HepG2 (cell line): Measurements from ENCODE around the gene XAB2. TPM values are rescaled to one million over a fixed set of nuclear protein-coding genes. Genes with fewer than 3 reads are reported as not detected.

Source experiments
- ARID2 ChIP-seq: sonication (generic); formaldehyde crosslinking; IDR thresholded peaks from 2 replicates; pipeline ENCODE4 v1.8.1; 2022; ENCODE audit warnings: mild to moderate bottlenecking, missing genetic modification reagents, borderline replicate concordance
- DNMT3B ChIP-seq: conservative IDR thresholded peaks from 2 replicates; pipeline ENCODE4 v1.6.1; 2016; ENCODE audit warnings: missing biosample characterization, control low read depth
- DR1 ChIP-seq: sonication (generic); formaldehyde crosslinking; IDR thresholded peaks from 2 replicates; pipeline ENCODE4 v1.8.0; 2021; ENCODE audit warnings: mild to moderate bottlenecking, missing genetic modification reagents, inconsistent platforms
- GLI4 ChIP-seq: sonication (generic); formaldehyde crosslinking; IDR thresholded peaks from 2 replicates; pipeline ENCODE4 v1.5.1; 2020; ENCODE audit warnings: missing genetic modification reagents, mild to moderate bottlenecking, moderate library complexity, borderline replicate concordance
- GPN1 ChIP-seq: sonication (generic); formaldehyde crosslinking; IDR thresholded peaks from 2 replicates; pipeline ENCODE4 v1.5.1; 2020; ENCODE audit warnings: missing genetic modification reagents, borderline replicate concordance
- HMGXB4 ChIP-seq, 2 experiments: sonication (generic) in 1 of 2; formaldehyde crosslinking in 1 of 2; IDR thresholded peaks; 2 replicates each; pipeline versions ENCODE4 v1.4.0 to v1.6.1; 2018 to 2020; ENCODE audit warnings: missing genetic modification reagents in 2 of 2, borderline replicate concordance in 1 of 2, low read depth in 1 of 2, mild to moderate bottlenecking in 1 of 2, missing biosample characterization in 1 of 2
- IRF2 ChIP-seq: IDR thresholded peaks from 2 replicates; pipeline ENCODE4 v1.6.1; 2018; ENCODE audit warnings: missing genetic modification reagents, missing compliant biosample characterization
- JUND ChIP-seq: sonication (generic); formaldehyde crosslinking; IDR thresholded peaks from 2 replicates; pipeline ENCODE4 v1.8.0; 2022; ENCODE audit warnings: mild to moderate bottlenecking, missing genetic modification reagents
- NFYB ChIP-seq: sonication (generic); formaldehyde crosslinking; IDR thresholded peaks from 2 replicates; pipeline ENCODE4 v1.4.0; 2020; ENCODE audit warnings: missing genetic modification reagents
- NPAS2 ChIP-seq: sonication (generic); formaldehyde crosslinking; IDR thresholded peaks from 2 replicates; pipeline ENCODE4 v1.8.0; 2022; ENCODE audit warnings: mild to moderate bottlenecking, missing genetic modification reagents, borderline replicate concordance
- POGZ ChIP-seq: sonication (generic); formaldehyde crosslinking; IDR thresholded peaks from 2 replicates; pipeline ENCODE4 v1.4.0; 2020; ENCODE audit warnings: mild to moderate bottlenecking, missing genetic modification reagents
- SCMH1 ChIP-seq: sonication (generic); formaldehyde crosslinking; IDR thresholded peaks from 2 replicates; pipeline ENCODE4 v1.9.0; 2021; ENCODE audit warnings: missing genetic modification reagents, mild to moderate bottlenecking, borderline replicate concordance
- SRY ChIP-seq: sonication (generic); formaldehyde crosslinking; IDR thresholded peaks from 2 replicates; pipeline ENCODE4 v1.8.0; 2022; ENCODE audit warnings: mild to moderate bottlenecking, missing genetic modification reagents
- ZC3H13 ChIP-seq: sonication (generic); formaldehyde crosslinking; IDR thresholded peaks from 2 replicates; pipeline ENCODE4 v1.8.1; 2023; ENCODE audit warnings: mild to moderate bottlenecking, missing genetic modification reagents, moderate library complexity
- ZFP36 ChIP-seq: fragments of 150-350 bp; IDR thresholded peaks from 2 replicates; pipeline ENCODE4 v1.6.1; 2018; ENCODE audit warnings: borderline replicate concordance, low read length, low read depth; ENCODE audit not compliant: partially characterized antibody
- ZKSCAN5 ChIP-seq: sonication (generic); formaldehyde crosslinking; IDR thresholded peaks from 2 replicates; pipeline ENCODE4 v1.5.1; 2020; ENCODE audit warnings: mild to moderate bottlenecking, missing genetic modification reagents
- ZMYM4 ChIP-seq: sonication (generic); formaldehyde crosslinking; IDR thresholded peaks from 2 replicates; pipeline ENCODE4 v1.8.1; 2023; ENCODE audit warnings: mild to moderate bottlenecking, missing genetic modification reagents
- ZNF232 ChIP-seq: sonication (generic); formaldehyde crosslinking; IDR thresholded peaks from 2 replicates; pipeline ENCODE4 v1.4.0; 2020; ENCODE audit warnings: missing genetic modification reagents, borderline replicate concordance
- ZNF260 ChIP-seq: sonication (generic); formaldehyde crosslinking; IDR thresholded peaks from 2 replicates; pipeline ENCODE4 v1.4.0; 2020; ENCODE audit warnings: missing genetic modification reagents, low read depth, mild to moderate bottlenecking, borderline replicate concordance
- ZNF670 ChIP-seq: sonication (generic); formaldehyde crosslinking; IDR thresholded peaks from 2 replicates; pipeline ENCODE4 v1.8.0; 2022; ENCODE audit warnings: mild to moderate bottlenecking, missing genetic modification reagents, borderline replicate concordance
- ZNF687 ChIP-seq: sonication (generic); formaldehyde crosslinking; IDR thresholded peaks from 2 replicates; pipeline ENCODE4 v1.5.1; 2020; ENCODE audit warnings: mild to moderate bottlenecking, missing genetic modification reagents, moderate library complexity
- ZSCAN5A ChIP-seq: sonication (generic); formaldehyde crosslinking; IDR thresholded peaks from 2 replicates; pipeline ENCODE4 v1.8.0; 2022; ENCODE audit warnings: mild to moderate bottlenecking, missing genetic modification reagents, borderline replicate concordance
- polyA plus RNA-seq, 8 experiments: library from polyadenylated mRNA; depleted of rRNA in 3 of 8; stranded (reverse) in 7 of 8; unstranded in 1 of 8; fragments of >200 nt; fragmentation: Illumina TruSeq in 4 of 8; extraction: Trizol in 4 of 8; gene quantifications; 2 replicates each; pipeline versions ENCODE4 v1.2.1 to v1.2.3, GENCODE V29; 2011 to 2016; ENCODE audit warnings: low read depth in 4 of 8, missing spikeins in 1 of 8, mixed read lengths in 1 of 8; ENCODE audit not compliant: insufficient read depth in 1 of 8
- total RNA-seq, 5 experiments: library from RNA; depleted of rRNA; stranded (reverse); fragments of >200 nt; fragmentation: Illumina TruSeq; extraction: Trizol; gene quantifications; 2 replicates each; pipeline ENCODE4 v1.2.3, GENCODE V29; 2016; ENCODE audit warnings: low read depth in 1 of 5

The XAB2 gene
- total and polyA plus RNA-seq, 2 of the 13 experiments (the other 11 are each of a cell fraction or from before 2014, with no cell fraction given) = 6.2 to 23.9 TPM

GRCh38 chr19:7629347-7630054 is at the start of gene XAB2, which contains the start of gene PET100 (continued):
- TF ChIP-seq ZNF232 (CRISPR knock-in tag) (peak; percentile 52; the same call in 1 of the 2 replicates), IRF2 (CRISPR knock-in tag) (0 out of 2 replicates have a peak, but pooled peaks have one; percentile 23), SCMH1 (no peak), DNMT3B (CRISPR knock-in tag) (no peak), SRY (CRISPR knock-in tag) (no peak), POGZ (peak; percentile 59; the same call in 1 of the 2 replicates), GPN1 (CRISPR knock-in tag) (no peak), NPAS2 (CRISPR knock-in tag) (no peak), GLI4 (CRISPR knock-in tag) (no peak; the same call in 1 of the 2 replicates), ZSCAN5A (0 out of 2 replicates have a peak, but pooled peaks have one; percentile 33), NFYB (CRISPR knock-in tag) (peak; percentile 99), ZMYM4 (CRISPR knock-in tag) (peak; percentile 33; the same call in 1 of the 2 replicates), JUND (CRISPR knock-in tag) (no peak), HMGXB4 (CRISPR knock-in tag; IDR thresholded peaks at IDR 0.05; ENCODE audit: borderline replicate concordance in 1 of 2, low read depth in 1 of 2) (peak in 1 of 2 experiments; percentile 50; a peak in 1 of 4 replicates), ZNF670 (CRISPR knock-in tag) (no peak), ZKSCAN5 (no peak), ARID2 (CRISPR knock-in tag) (no peak), ZC3H13 (CRISPR knock-in tag) (no peak), ZNF260 (CRISPR knock-in tag) (no peak), DR1 (peak; percentile 48; the same call in 1 of the 2 replicates), ZNF687 (peak; percentile 64), ZFP36 (no peak)
